ENCODE data around the gene SLC22A3. TPM values are rescaled to one million over a fixed set of nuclear protein-coding genes. Genes with fewer than 3 reads are reported as not detected.
"Not testable (repeated sequence)": the region's sequence is repeated elsewhere in the genome, so short reads cannot be mapped to it uniquely, and the experiment has no call there.

Gene SLC22A3
- total RNA-seq, 2 donors from 2014 or later = 91.5 to 144 TPM

- no peak for ATAC-seq (ENCODE audit: insufficient number of reproducible peaks, low FRiP score, low read depth)
- no peak overlapping the region for H3K4me3 ChIP-seq
- DNase-seq (ENCODE audit: low spot score) = no peak
- TF ChIP-seq CTCF (IDR thresholded peaks at IDR 0.05) = no peak
- H3K4me1 ChIP-seq (ENCODE audit: control insufficient read depth in 1 of 2, low read depth in 2 of 2) = peaks cover 0 to 50% of the 10 kb centered on the region in 2 donors
- no peaks in the 10 kb centered on the region for H3K9me3 ChIP-seq
- H3K27ac ChIP-seq = no peak overlapping the region
- H3K27me3 ChIP-seq (replicated peaks; ENCODE audit: insufficient read depth) = no peaks in the 10 kb centered on the region
- no peaks in the 10 kb centered on the region for H3K36me3 ChIP-seq
These were observed 20.5 kb downstream of the SLC22A3 start for GRCh38 chr6:160368670-160369069.

GRCh38 chr6:160373601-160374000 lies 25.4 kb downstream of the SLC22A3 start:
- peaks cover 11 to 70% of the 10 kb centered on the region in 2 donors for H3K4me1 ChIP-seq (ENCODE audit: control insufficient read depth in 1 of 2, low read depth in 2 of 2)
- peak overlapping the region; percentile 22 to 43 for H3K27ac ChIP-seq
- H3K9me3 ChIP-seq; DNase-seq (ENCODE audit: low spot score); H3K36me3 ChIP-seq; H3K27me3 ChIP-seq (replicated peaks; ENCODE audit: insufficient read depth); H3K4me3 ChIP-seq; ATAC-seq (ENCODE audit: insufficient number of reproducible peaks, low FRiP score, low read depth): not testable (repeated sequence)

- ATAC-seq (ENCODE audit: insufficient number of reproducible peaks, low FRiP score, low read depth) = no peak
These were observed 26.8 kb downstream of the SLC22A3 start for GRCh38 chr6:160374836-160375560.

GRCh38 chr6:160375561-160375949 lies 27.4 kb downstream of the SLC22A3 start:
- no peak for TF ChIP-seq CTCF (IDR thresholded peaks at IDR 0.05)
- DNase-seq (ENCODE audit: low spot score) (no peak), ATAC-seq (ENCODE audit: insufficient number of reproducible peaks, low FRiP score, low read depth) (no peak)
- H3K4me1 ChIP-seq (ENCODE audit: control insufficient read depth in 1 of 2, low read depth in 2 of 2) = peaks cover 17 to 83% of the 10 kb centered on the region in 2 donors
- no peak overlapping the region for H3K4me3 ChIP-seq
- H3K27ac ChIP-seq = peak overlapping the region; percentile 46 to 58
- H3K9me3 ChIP-seq = no peaks in the 10 kb centered on the region
- no peaks in the 10 kb centered on the region for H3K27me3 ChIP-seq (replicated peaks; ENCODE audit: insufficient read depth)
- no peaks in the 10 kb centered on the region for H3K36me3 ChIP-seq

More at GRCh38 chr6:160374836-160375560, 26.8 kb downstream of the SLC22A3 start:
- H3K4me3 ChIP-seq = no peak overlapping the region
- H3K36me3 ChIP-seq = no peaks in the 10 kb centered on the region
- H3K4me1 ChIP-seq (ENCODE audit: control insufficient read depth in 1 of 2, low read depth in 2 of 2) = peaks cover 17 to 78% of the 10 kb centered on the region in 2 donors
- H3K9me3 ChIP-seq = no peaks in the 10 kb centered on the region
- H3K27me3 ChIP-seq (replicated peaks; ENCODE audit: insufficient read depth) = no peaks in the 10 kb centered on the region
- no peak for TF ChIP-seq CTCF (IDR thresholded peaks at IDR 0.05)
- DNase-seq (ENCODE audit: low spot score) = no peak
- peak overlapping the region; percentile 46 to 58 for H3K27ac ChIP-seq

- ATAC-seq (ENCODE audit: insufficient number of reproducible peaks, low FRiP score, low read depth) (no peak), DNase-seq (ENCODE audit: low spot score) (no peak)
- no peak for TF ChIP-seq CTCF (IDR thresholded peaks at IDR 0.05)
- Histone ChIP-seq H3K4me1 (ENCODE audit: control insufficient read depth in 1 of 2, low read depth in 2 of 2) (peaks cover 24 to 92% of the 10 kb centered on the region in 2 donors), H3K9me3 (no peaks in the 10 kb centered on the region), H3K27ac (peak overlapping the region; percentile 61 to 73), H3K4me3 (no peak overlapping the region), H3K27me3 (replicated peaks; ENCODE audit: insufficient read depth) (no peaks in the 10 kb centered on the region), H3K36me3 (no peaks in the 10 kb centered on the region)
These were observed 28.3 kb downstream of the SLC22A3 start for GRCh38 chr6:160376445-160376844.

Measured in thoracic aorta (tissue), 2 donors.